AG04450 (cell line): Measurements from ENCODE around the gene ME1. TPM values are rescaled to one million over a fixed set of nuclear protein-coding genes. Genes with fewer than 3 reads are reported as not detected.

ENCODE experiments used
- CTCF ChIA-PET: fragments of 300-600, 350-600 bp; formaldehyde crosslinking; extraction: SDS; loops from one replicate; lab custom pipeline; 2022; ENCODE audit warnings: antibody characterized with exemption, inconsistent platforms; lab: Charles Lee
- POLR2A ChIA-PET: fragments of 350-600 bp; formaldehyde crosslinking; extraction: SDS; loops from one replicate; lab custom pipeline; 2021; ENCODE audit warnings: antibody characterized with exemption, inconsistent platforms; lab: Yijun Ruan, JAX
- DNase-seq: peaks from one replicate; pipeline ENCODE4 v3.0.0-alpha.2; 2011; ENCODE audit warnings: low read depth, low spot score
- H3K27ac ChIP-seq: one replicate; pipeline ENCODE4 v1.5.1; 2012; ENCODE audit warnings: low read depth, low read length, control low read depth
- H3K27me3 ChIP-seq: one replicate; pipeline ENCODE4 v1.6.0; 2012; ENCODE audit warnings: low read length; ENCODE audit not compliant: control insufficient read depth, insufficient read depth
- H3K4me3 ChIP-seq: 2 replicates; pipeline ENCODE4 v1.5.1; 2011; ENCODE audit warnings: mild to moderate bottlenecking, low read depth, low read length, control low read depth
- H3K9me3 ChIP-seq: 2 replicates; pipeline ENCODE4 v1.5.1; 2012; ENCODE audit warnings: low read length; ENCODE audit not compliant: control insufficient read depth, insufficient read depth
- CTCF ChIP-seq: IDR thresholded peaks from 2 replicates; pipeline ENCODE4 v1.5.1; 2011; ENCODE audit warnings: low read depth, low read length, control low read depth, inconsistent platforms
- polyA minus RNA-seq: library from RNA; depleted of rRNA, polyadenylated mRNA; stranded (reverse); fragments of >200 nt; gene quantifications from 2 replicates; pipeline ENCODE4 v1.2.3, GENCODE V29; 2011; rRNA and poly(A)+ RNA removed
- polyA plus RNA-seq: library from polyadenylated mRNA; depleted of rRNA; stranded (reverse); fragments of >200 nt; gene quantifications from 2 replicates; pipeline ENCODE4 v1.2.3, GENCODE V29; 2011; rRNA removed

Gene ME1
- 29.3 and 31.8 TPM in 2 replicates for polyA plus RNA-seq
- polyA minus RNA-seq = 19.2 and 30.4 TPM in 2 replicates

- Histone ChIP-seq H3K27ac (peak within 1 kb of the TSS; percentile 63), H3K4me3 (peak within 1 kb of the TSS; percentile 68), H3K9me3 (no peaks in the 10 kb centered on the region; the same call in 1 of the 2 replicates), H3K27me3 (no peaks in the 10 kb centered on the region)
- ChIA-PET CTCF (interaction anchor here (1.0 kb wide), 1 partner anchor 365 kb away, joined by 3 read pairs; the partner anchor contains the start of gene UBE3D), POLR2A (no interaction called here)
- DNase-seq = peak; percentile 43
- TF ChIP-seq CTCF = no peak
Observed at GRCh38 chr6:83430611-83431544, at the start of gene ME1. Gene ME1, minus strand, starts transcription at chr6:83431051. Its CDS starts 97 bp downstream, at chr6:83430954.

GRCh38 chr6:83480470-83480869 is 49.6 kb upstream of the ME1 start:
- H3K27me3 ChIP-seq = no peaks in the 10 kb centered on the region
- H3K4me3 ChIP-seq = no peak overlapping the region
- ChIA-PET POLR2A (no interaction called here), CTCF (interaction anchor here (1.2 kb wide), 1 partner anchor 62 kb away, joined by 5 read pairs; no protein-coding TSS in a partner anchor)
- no peak overlapping the region for H3K27ac ChIP-seq
- DNase-seq = no peak
- no peak for TF ChIP-seq CTCF
- no peaks in the 10 kb centered on the region for H3K9me3 ChIP-seq

- Histone ChIP-seq H3K4me3 (no peak overlapping the region), H3K27ac (no peak overlapping the region), H3K9me3 (no peaks in the 10 kb centered on the region), H3K27me3 (no peaks in the 10 kb centered on the region)
- POLR2A ChIA-PET = no interaction called here
- CTCF ChIA-PET = interaction anchor here (1.2 kb wide), 1 partner anchor 61 kb away, joined by 5 read pairs; no protein-coding TSS in a partner anchor
- TF ChIP-seq CTCF = no peak
- DNase-seq = no peak
Observed at GRCh38 chr6:83479389-83479788, 48.5 kb upstream of the ME1 start.

- TF ChIP-seq CTCF = no peak
- CTCF ChIA-PET = interaction anchor here (0.9 kb wide), 1 partner anchor 255 kb away, joined by 3 read pairs; no protein-coding TSS in a partner anchor
- Histone ChIP-seq H3K27ac (no peak overlapping the region), H3K27me3 (no peaks in the 10 kb centered on the region), H3K9me3 (no peaks in the 10 kb centered on the region), H3K4me3 (no peak overlapping the region)
- POLR2A ChIA-PET = no interaction called here
- DNase-seq = no peak
Observed at GRCh38 chr6:83476971-83477370, 46.1 kb upstream of the ME1 start.

- no peak for TF ChIP-seq CTCF
- ChIA-PET POLR2A (no interaction called here), CTCF (no interaction called here)
- H3K27me3 ChIP-seq = no peaks in the 10 kb centered on the region
- H3K9me3 ChIP-seq = no peaks in the 10 kb centered on the region
- no peak overlapping the region for H3K4me3 ChIP-seq
- no peak for DNase-seq
- no peak overlapping the region for H3K27ac ChIP-seq
Observed at GRCh38 chr6:83474309-83474708, 43.5 kb upstream of the ME1 start.
